Epithelial cell of esophagus (primary cell): ENCODE results near the gene TEPSIN.
A peak's percentile ranks its signal among the peaks of the same experiment; 100 is the strongest.

ENCODE experiments used
- DNase-seq: peaks from one replicate; pipeline ENCODE4 v3.0.0; 2010; ENCODE audit warnings: low read depth
- H3K4me3 ChIP-seq: 2 replicates; pipeline ENCODE4 v1.5.1; 2011; ENCODE audit warnings: mild to moderate bottlenecking, low read length, control low read depth
- CTCF ChIP-seq: IDR thresholded peaks from 2 replicates; pipeline ENCODE4 v1.5.1; 2011; ENCODE audit warnings: low read depth, mild to moderate bottlenecking, low read length, control low read depth, inconsistent platforms; ENCODE audit not compliant: insufficient read depth; ENCODE audit errors: missing control alignments

Gene TEPSIN

GRCh38 chr17:81253358-81254131 lies 14.7 kb upstream of the TEPSIN start:
- peak; percentile 74 for TF ChIP-seq CTCF
- DNase-seq: peak; percentile 40

DNA sequence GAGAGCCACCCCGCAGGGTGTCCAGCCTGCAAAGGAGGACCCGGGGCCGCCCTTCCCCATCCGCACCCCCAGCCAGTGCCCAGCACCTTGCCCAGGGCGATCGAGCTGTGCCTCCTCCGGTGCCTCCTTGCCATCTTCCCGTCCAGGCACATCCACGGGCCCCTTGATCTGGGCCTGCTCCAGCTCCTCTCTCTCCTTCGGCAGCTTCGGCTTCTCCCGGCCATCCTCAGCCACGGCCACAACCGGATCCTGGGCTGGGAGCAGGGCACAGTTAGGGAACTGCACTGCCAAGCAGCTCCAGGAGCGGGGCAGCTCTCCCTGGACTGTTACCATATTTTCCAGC lies 14.1 kb upstream of the TEPSIN start:
- no peak for DNase-seq
- TF ChIP-seq CTCF: no peak
- H3K4me3 ChIP-seq: no peak overlapping the region

More at GRCh38 chr17:81253358-81254131, 14.7 kb upstream of the TEPSIN start:
- no peak overlapping the region for H3K4me3 ChIP-seq

GRCh38 chr17:81252326-81252986 lies 13.6 kb upstream of the TEPSIN start:
- H3K4me3 ChIP-seq: no peak overlapping the region
- TF ChIP-seq CTCF: no peak
- DNase-seq: no peak

GRCh38 chr17:81251709-81252301 lies 12.9 kb upstream of the TEPSIN start:
- no peak overlapping the region for H3K4me3 ChIP-seq
- TF ChIP-seq CTCF: no peak
- no peak for DNase-seq

GRCh38 chr17:81251094-81251708 lies 12.3 kb upstream of the TEPSIN start:
- H3K4me3 ChIP-seq: no peak overlapping the region
- no peak for TF ChIP-seq CTCF
- no peak for DNase-seq

DNA sequence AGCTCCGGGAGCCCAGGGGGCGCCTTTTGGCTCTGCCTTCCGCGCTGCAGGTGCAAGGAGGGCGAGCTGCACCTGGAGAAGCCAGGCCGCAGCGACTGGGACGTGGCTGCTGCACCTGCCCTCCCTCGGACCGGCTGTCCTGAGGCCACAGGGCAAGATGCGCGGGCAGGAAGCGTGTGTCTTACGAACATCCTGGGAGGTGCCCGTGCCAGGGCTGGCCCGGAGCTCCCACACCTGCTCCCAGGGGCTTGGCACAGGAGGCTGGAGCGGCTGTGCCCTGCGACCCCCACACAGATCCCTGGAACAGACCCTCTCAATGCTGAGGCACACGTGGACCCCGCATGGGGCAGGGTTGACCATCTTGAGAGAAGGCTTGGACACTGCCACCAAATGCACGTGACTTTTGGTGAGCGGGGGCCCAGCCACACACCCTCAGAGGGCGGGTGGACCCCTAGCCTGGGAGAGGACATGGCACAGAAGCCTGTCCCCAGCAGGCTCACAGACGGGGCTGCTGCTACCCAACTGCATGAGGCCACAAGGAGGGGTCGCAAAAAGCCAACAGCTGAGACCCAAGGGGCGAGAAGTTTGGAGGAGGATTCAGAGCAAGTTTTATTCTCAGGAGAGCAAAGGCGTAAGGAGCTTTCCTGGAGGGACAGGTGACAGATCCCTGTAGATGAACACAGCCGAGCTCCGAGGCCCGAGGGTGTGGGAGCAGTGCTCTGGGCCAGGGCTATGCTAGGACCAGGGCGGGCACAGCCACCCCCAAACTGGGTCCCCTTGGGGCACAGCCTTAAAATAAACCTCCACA lies 11.6 kb upstream of the TEPSIN start:
- no peak for TF ChIP-seq CTCF
- no peak overlapping the region for H3K4me3 ChIP-seq
- DNase-seq: no peak
